GM19395 (cell line): Measurements from ENCODE around the gene SH3RF3.
A peak's percentile ranks its signal among the peaks of the same experiment; 100 is the strongest.
"Not testable (repeated sequence)": the region's sequence is repeated elsewhere in the genome, so short reads cannot be mapped to it uniquely, and the experiment has no call there.

Source experiments
- ATAC-seq: cut with Tn5 transposase; IDR thresholded peaks from one replicate; pipeline ENCODE4 v1.9.1; 2021; ENCODE audit warnings: mild to moderate bottlenecking, moderate library complexity; ENCODE audit not compliant: unreplicated experiment

Gene SH3RF3

DNA sequence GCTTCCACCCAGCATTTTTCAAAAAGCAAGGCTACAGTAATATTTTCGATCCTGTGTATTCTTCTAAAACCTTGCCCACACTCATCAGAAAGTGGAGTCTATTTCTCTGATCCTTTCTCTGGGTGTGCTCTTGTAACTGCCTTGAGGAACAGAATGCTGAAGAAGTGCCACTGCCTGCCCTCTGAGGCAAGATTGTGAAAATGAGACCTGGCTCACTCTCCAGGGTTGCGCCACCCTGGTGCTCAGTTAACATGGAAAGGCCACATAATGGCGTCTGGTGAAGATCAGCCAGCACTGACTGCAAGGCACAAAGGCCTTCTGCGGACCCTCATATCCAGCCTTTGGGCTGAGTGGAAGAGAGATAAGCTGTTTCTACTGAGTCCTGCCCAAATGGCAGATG, 11.2 kb upstream of the SH3RF3 start:
- no peak for ATAC-seq

- no peak for ATAC-seq
These were observed 10.7 kb upstream of the SH3RF3 start for GRCh38 chr2:109118321-109118720.

DNA sequence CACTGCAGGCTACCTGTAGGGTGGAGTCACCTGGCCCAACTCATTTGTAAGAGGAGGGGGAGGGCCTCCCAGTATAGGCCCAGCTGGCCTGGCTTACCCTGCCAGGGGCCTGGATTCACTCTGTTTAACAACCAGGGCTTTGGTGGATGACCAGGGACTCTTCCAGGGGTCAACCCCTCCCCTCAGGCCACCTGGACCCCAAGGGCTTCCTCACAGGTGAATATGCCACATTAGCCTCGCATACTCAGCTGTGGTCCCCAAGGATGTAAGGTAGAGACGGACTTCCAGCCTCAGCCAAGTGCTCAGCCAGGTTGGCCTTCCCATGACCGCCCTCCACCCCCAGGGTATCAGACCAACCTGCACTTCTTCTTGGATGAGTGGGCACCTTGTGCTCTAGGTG, 8.8 kb upstream of the SH3RF3 start:
- ATAC-seq = no peak

GRCh38 chr2:109120686-109121085, 8.3 kb upstream of the SH3RF3 start:
- not testable (repeated sequence) for ATAC-seq

- ATAC-seq = no peak
These were observed 5.3 kb upstream of the SH3RF3 start for GRCh38 chr2:109123586-109124201.

DNA sequence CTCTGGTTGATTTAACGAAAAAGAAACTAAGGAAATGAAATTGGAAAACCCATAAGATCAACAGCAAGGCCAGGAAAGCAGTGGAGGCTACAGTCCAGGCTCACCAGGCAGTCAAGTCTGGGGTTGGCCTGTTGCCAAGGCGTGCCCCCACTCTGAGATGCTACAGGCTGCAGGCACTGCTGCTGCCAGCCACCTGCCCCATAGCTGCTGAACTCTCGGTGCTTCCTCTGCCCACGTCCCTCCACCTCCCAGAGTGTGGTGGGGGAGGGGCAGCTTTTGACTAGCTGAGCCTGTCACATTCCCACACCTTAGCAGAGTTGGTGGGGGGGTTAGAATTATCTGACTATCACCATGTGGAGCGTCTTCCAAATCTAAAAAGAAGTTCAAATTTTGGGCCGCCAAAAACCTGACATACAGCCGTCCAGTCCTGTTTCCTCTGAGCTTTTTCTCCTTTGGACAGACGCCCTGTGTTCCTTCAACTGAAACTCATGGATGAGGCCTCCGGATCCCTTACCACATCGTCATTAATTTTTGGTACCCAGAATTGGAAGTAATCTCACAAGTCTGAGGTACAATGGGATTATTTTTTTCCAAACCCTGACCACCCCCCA, 3.9 kb upstream of the SH3RF3 start:
- no peak for ATAC-seq

- ATAC-seq = no peak
These were observed 3.2 kb upstream of the SH3RF3 start for GRCh38 chr2:109125593-109126500.

DNA sequence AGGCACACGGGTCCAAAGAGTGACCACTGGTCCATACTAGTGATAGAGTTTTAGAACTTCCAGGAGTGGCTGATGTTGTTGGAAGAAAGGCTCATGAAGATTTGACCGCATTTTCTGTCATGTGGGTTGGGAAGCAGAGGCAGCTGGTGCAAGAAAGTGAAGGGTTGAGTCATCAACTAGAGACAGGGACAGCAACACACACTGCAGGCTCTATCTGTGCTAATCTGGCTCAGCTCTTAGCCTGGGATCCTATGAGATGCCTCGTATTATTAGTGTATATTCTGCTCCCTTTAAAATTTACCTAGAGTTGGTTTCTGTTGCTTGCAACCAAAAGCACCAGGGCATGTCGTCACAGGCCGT, 2.5 kb upstream of the SH3RF3 start:
- ATAC-seq = no peak

GRCh38 chr2:109127556-109127955, 1.4 kb upstream of the SH3RF3 start:
- no peak for ATAC-seq

GRCh38 chr2:109128048-109128615, 873 bp upstream of the SH3RF3 start:
- peak; percentile 53 for ATAC-seq

DNA sequence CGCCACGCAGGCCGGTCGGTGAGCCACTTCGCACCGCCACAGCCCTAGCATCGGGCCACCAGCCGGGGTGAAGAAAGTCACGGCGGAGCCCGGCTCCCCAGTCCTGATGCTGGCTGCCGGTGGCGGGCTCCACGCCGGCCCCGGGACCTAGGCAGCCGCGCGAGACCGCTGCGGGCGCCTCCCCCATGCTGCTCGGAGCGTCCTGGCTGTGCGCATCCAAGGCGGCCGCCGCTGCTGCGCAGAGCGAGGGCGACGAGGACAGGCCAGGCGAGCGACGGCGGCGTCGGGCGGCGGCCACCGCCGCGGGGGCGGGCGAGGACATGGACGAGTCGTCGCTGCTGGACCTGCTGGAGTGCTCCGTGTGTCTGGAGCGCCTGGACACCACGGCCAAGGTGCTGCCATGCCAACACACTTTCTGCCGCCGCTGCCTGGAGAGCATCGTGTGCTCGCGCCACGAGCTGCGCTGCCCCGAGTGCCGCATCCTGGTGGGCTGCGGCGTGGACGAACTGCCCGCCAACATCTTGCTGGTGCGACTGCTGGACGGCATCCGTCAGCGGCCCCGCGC, 433 bp downstream of the SH3RF3 start:
- ATAC-seq = peak; percentile 31

- no peak for ATAC-seq
These were observed 1.1 kb downstream of the SH3RF3 start for GRCh38 chr2:109129921-109130722.

GRCh38 chr2:109130723-109130995, 1.7 kb downstream of the SH3RF3 start:
- ATAC-seq = no peak

- no peak for ATAC-seq
These were observed 2.8 kb downstream of the SH3RF3 start for GRCh38 chr2:109131777-109132176.

DNA sequence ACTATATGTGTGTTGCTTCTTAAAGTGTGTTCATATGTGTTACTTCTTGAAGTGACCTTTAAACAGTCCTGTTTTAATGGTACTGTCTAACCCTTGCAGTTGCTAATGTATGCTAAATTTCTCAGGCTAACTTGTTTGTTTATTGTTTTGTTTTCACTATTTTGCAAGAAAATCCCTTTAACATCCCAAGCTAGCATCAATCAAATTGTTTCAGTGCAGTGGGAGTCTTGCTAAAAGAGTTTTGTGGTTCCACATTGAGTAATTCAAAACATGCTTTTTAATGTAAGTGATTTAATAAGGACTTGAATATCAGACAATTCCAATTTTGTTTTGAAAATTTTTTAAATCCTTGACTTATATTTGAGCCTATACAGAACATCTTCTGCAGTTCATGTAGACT, 3.6 kb downstream of the SH3RF3 start:
- ATAC-seq = no peak

DNA sequence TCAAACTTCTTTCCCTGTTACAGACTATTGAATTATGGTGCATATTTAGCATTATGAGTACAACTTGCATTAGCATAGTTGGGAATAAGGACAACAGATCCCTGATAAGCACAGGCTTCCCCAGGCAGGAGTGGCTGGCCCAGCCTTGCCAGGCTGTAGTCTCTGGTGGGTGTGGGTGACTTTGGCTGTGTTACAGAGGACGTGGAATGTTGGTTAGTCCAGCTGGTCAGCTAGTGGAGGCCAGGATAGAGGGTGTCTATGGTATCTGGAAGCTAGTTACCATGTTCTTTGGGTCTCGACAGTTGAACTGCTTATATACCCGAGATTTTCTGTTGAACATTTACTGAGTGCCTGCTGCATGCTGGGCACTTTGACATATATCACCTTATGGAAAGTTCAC, 4.7 kb downstream of the SH3RF3 start:
- no peak for ATAC-seq

DNA sequence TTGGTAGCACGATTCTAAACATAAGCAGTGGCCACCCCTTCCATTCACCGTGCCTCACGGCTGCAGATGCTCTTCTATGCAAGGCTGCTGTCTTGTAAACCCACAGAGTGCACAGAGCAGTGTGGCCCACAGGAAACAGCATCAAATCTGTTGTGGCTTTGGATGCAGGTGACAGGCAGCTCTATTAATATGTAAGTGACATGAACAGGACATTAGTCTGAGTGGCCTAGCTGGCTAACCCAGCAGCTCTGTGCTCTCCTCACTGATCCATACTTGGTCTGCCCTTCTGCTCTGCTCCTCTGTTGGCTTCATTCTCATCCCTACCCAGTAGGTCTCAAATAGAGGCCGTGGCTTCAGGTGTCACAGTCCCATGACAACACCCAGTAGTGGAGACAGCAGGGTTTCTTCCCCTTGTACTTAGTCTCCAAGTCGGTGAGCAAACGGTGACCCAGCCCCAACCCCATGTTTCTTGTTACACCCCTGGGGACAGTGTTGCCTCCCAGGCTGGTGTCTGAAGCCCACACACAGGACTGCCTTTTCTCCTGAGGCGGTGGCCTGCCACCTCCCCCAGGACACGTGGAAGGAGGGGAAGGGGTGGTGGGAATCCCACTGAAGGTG, 5.8 kb downstream of the SH3RF3 start:
- ATAC-seq = peak; percentile 83

- ATAC-seq = no peak
These were observed 6.6 kb downstream of the SH3RF3 start for GRCh38 chr2:109135359-109136197.

DNA sequence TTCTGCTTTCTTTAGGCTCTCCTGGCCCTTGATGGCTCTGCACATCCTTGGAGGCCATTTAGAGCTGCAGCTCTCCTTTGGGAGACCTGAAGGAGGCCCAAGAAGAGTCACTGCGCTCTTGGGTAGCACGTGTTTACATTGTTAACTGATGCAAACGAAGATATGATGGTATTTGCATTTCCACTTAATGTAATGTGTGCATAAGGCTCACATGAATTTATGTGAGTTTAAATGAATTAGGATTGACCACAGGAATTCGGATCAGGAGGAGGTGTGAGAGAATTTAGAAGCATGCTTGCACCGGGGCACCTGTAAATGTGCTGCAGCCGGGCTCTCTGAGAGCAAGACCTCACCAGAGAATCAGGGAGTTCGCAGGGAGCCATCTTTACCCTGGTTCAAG, 7.5 kb downstream of the SH3RF3 start:
- ATAC-seq = no peak
